HG03045 (cell line): ENCODE data around the gene MN1.

Source experiments
- ATAC-seq: cut with Tn5 transposase; IDR thresholded peaks from one replicate; pipeline ENCODE4 v1.9.1; 2021; ENCODE audit warnings: mild to moderate bottlenecking, moderate library complexity; ENCODE audit not compliant: unreplicated experiment

MN1 gene

DNA sequence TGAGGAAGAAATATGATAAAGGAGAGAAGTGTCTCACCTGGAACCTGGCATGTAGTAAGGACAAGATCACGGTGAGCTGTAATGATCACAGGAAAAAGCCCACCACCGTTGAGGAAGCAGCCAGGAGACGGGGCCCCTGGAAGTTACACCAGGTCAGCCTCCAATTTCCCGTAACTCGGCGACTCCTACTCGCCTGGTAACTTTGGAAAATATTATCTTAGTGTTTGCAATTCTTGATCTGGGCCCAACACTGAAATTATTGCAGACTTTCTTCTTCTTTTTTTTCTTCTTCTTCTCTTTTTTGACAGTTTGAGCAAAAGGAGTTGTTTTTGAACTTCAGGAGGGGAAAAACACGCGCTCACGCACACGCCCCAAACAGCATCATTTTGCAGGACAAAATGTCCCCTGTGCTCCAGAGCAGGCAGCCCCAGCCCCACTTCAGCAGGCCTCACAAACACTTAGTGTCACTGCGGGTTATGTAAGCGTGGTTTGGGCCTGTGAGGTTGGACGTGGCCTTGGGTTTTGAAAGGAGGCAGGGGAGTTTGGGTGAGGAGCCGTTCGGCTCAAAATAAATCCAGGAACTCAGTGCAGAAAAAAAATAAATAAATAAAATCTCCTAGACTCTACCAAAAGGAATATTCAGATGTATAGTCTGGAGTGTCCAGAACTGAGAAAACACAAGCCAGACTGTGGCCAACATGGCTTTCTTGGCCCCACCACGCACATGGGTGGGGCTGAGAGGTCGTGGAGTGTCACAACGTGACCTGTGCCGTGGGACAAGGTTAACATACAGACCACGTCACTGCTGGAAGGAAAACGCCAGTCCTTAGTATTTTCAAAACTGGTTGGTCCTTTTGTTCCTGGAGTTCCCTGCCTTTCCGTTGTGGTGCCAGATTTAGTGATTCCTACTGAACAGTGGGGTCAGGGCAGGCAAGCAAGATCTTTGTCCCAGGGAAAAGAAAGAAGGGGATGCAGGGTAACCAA, 26.3 kb upstream of the MN1 start:
- ATAC-seq: no peak

DNA sequence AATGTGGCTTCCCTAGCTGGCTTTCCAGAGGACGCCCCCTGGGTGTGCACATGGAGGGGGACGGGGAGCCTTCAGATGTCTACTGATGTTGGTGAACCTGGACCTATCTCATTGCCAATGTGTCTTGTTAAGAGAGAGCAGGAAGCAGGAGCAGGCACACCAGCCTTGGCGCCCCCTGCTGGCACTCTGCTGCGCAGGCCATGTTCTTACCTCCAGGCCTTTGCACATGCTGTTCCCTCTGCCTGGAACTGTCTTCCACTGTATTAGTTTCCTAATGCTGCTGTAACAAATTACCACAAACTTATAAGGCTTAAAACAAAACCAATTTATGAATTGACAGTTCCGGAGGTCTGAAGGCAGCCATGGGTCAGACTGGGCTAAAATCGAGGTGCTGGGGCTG, 23.6 kb upstream of the MN1 start:
- ATAC-seq: no peak

DNA sequence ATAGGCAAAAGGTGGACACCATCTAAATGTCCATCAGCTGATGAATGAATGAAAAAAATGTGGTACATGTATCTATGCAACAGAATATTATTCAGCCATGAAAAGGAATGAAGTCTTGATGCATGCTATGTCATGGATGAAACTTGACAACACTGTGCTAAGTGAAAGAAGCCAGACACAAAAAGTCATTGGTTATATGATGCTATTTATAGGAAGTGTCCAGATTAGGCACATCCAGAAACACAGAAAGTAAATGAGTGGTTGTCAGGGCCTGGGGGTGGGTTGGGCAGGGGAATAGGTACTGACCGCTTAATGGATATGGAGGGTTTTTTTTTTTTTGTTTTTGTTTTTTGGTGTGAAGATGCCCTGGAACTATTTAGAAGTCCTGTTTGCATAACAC, 21.7 kb upstream of the MN1 start:
- ATAC-seq: no peak

DNA sequence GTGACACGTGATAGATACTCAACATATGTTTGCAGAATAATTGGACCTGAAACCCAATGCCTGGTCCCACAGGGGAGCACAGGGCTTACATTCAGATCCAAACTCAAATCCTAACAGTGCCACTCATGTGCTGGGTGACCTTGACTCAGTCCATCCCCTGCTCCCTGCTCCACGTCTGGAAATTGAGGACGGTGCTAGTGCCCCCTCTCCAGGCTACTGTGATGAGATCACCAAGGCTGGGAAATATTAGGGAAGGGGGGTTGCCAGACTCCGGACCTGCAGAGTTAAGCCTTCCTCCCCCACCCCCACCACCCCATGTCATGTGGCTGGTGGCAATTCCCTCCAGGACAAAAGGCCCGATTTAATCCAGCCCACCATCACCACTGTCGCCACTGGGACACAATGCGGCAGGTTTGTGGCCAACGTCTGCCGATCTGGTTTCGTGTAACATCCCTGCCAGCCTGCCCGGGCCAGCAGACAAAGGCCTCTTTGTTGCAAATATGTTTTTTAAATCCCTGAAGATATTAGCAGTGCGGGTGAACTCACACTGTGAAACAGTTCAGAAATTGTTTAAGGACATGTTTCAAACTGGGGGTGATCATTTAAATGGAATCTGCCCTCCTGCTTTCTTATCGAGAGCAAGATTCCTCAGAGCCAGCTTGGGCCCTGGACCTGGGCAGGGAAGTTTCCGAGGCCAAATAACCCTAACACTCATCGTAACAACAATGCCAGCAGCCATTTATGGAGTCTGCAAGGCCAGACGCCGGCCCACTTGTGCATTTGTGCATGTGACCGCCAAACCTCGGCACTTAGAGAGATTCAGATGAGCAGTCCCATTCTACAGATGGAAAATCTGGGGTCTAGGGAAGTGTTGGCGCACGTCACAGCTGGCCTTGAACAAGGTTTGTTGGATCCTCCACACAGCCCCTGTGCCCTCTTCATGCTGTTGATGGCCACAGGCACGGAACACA, 19.6 kb upstream of the MN1 start:
- ATAC-seq: no peak

DNA sequence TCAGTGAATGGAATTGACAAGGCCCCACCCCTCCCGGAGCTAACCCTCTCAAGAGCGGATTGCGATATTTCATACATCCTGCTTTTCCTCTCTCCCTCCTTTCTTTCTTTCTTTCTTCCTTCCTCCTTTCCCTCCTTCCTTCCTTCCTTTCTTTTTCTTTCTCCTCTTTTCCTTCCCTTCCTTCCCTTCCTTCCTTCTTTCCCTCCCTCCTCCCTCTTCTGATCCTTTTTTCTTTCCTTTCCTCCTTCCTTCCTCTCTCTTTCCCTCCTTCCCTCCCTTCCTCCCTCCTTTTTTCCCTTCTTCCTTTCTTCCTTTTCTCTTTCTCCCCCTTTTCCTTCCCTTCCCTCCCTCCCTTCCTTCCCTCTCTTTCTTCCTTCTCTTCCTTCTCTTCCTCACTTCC, 15.0 kb upstream of the MN1 start:
- ATAC-seq: no peak

DNA sequence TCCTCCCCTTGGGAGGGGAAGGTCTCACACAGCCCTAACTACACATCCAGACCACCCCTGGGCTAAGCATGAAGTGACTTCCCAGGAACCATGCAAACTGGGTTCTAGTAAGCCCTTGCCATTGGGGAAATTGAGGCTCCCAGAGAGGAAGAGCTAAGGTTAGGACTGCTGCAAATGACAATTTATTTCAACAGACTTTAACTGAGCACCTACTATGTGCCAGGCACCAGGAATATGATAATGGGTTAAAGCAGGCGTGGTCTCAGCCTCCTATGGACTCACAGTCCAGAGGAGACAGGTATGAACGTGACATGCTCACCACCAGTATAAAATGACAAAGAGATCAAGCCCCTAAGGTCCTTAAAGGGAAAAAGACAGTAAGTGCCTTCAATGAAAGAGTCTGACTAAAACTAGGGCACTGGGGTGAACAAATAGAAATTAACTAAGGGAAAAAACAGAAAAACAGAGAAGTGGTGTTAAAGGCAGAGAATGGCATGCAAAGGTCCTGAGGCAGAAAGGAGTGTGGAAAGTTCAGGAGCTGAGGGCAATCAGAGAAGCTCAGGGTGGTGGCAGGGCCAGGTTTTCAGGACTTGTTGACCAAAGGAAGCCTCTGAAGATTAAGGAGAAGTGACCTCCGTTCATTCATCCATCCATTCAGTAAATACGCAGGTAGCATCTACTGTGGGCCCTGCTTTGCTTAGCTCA, 14.4 kb upstream of the MN1 start:
- ATAC-seq: no peak

DNA sequence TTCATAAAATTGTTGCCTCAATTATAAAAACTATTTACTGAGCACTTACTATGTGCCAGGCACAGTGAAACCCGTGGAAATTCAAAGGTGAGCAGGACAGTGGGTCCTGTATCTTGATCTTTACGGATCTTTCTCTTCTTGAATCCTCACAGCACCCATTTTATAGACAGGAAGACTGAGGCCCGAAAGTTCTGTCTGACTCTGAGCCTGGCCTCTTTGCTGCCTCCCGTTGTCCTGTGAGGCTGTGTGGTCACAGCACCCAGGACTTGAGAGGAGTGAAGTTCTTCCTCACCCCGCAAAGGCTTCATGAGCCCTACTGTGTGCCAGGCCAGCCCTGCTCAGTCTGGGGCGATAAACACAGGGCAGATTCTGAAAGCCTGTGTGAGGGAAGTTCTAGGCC, 13.4 kb upstream of the MN1 start:
- no peak for ATAC-seq

DNA sequence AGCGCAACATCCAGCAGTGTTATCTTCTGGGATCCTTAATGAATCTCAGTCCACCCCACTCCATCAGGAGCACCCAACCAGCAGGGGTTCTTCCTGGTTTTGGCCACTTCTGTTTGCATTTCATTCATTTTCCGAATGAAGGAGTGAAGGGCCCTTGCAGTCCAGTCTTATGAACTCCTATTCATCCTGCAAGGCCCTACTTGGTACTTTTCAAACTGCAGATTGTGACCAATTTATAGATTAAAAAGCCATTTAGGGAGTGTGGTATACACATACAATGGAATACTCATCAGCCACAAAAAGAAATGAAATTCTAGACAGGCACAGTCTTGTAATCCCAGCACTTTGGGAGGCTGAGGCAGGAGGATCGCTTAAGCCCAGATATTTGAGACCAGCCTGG, 10.2 kb upstream of the MN1 start:
- no peak for ATAC-seq

DNA sequence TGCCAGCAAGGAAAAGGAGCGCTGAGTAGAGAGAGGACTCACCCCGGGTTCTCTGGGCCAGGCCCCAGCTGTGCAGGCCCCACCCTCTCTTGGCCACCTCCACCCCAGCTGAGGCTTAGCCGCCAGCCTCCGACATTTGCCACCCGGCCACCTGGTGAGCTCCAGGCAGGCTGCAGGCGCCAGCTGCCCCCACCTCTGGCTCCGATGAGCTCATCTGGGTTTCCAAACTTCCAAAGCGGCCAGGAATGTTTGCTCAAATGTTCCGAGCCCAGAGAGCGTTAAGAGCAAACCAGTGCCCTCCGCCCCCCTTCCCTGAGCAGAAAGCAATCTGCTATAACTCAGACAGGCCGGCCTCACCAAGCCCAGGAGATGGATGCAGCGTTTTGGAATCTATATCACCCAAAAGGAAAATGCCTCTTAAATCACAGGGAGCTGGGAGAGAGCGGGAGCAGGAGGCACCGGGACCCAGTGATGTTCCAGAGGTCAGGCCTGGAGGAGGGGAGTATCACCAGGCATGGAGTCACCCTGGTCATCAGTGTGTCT, 9.1 kb upstream of the MN1 start:
- ATAC-seq: no peak

DNA sequence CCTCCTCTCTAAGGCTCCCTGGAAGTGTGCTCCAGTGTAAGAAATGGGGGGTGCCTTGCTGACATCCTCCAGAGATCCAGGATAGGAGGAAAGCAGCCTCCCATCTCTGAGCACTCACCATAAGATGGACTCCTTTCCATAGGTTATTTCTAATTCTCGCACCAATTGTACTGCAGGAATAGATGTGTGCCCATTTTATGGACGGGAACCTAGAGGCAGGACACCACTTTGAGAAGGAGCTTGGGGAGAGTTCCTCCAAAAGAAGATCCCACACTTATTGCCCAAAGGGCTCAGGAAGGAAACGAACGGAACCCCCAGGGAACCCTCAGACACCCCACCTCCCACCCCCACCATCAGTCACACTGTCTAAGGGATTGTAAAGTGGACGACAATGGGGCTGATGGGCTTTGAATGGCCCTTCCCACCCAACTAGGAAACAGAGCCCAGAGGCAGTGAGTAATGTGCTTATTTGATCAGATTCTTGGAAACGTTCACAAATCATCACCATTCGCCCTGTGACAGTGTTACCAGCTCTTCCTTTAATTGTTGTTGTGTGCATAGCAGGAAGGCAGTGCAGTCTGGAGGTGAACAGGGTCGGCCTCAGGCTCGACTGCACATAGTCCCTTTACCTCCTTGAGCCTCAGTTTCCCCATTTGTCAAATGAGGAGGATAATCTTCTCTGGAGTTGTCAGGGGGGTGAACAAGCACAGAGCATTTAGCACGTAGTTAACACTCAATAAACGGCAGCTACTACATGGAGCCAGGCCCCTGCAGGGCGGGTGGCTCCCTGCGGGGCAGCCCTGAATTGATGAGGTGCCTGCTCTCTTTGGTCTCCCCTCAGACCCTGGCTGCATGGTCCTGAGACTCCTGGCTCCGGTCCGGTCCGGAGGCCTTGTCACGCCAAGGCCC, 8.4 kb upstream of the MN1 start:
- no peak for ATAC-seq

DNA sequence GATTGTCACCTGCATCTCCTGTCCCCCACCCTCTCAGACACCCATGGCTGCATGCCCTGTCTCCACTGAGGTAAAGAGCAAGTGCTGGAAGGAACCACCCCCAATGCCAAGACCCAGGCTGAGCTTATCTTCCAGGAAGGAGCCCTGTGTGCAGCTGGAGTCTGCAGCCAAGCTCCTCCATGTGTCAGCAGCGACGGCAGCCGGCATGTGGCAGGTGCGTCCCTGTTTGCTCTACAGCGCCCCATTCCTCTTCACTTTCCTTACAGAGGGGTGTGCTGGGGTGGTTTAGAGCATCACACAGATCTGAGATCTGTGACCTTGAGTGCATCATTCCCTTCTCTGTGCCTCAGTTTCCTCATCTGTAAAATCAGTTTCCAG, 7.7 kb upstream of the MN1 start:
- no peak for ATAC-seq

DNA sequence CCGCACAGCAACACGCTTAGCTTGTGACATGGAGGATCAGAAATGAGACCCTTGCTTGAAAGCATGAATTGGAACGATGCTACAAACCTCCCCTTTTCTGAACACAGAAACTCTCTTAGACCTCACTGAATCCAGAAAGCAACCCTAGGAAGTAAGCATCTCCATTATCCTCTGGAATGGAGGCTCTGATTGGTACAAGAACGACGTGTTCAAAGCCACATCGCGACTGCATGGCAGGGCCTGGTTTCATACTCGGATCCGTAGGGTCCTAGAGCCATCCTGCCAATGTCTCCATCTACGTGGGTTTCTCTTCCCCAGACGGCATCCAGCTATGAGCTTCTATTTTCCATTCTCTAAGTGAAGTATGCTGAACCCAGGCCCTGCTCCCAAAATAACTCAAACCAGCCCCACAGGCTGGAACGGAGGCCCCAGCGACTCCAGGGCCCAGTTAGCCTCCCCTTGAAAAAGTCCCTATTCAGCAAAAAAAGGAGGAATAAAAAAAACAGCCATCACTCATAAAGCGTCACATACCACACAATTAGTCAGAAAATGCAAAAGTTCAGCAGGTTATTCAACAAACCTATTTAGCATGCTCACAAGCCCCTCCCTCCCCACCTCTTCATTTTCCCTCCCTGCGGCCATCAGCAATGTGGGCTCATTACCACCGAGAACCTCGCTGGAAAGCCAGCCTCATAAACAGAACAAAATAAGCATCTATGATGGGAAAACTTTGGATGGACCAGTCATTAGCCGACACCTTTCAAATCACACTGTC, 7.1 kb upstream of the MN1 start:
- ATAC-seq: no peak

DNA sequence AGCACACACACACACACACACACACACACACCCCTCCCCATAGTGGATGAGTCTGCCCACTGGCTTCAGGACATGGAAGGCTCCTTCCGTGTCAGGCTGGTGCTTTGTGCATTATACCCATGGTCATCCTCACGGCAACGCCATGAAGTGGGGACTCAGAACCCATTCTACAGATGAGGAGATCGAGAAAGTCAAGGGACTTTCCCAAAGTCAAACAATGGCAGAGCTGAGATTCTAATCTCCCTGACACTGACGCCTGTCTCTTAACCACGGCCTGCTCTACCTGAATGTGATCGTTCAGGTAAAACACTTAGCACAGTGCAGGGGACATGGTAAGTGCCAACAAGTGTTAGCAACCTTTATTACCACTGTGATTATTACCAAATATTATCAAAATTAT, 4.3 kb upstream of the MN1 start:
- ATAC-seq: no peak

DNA sequence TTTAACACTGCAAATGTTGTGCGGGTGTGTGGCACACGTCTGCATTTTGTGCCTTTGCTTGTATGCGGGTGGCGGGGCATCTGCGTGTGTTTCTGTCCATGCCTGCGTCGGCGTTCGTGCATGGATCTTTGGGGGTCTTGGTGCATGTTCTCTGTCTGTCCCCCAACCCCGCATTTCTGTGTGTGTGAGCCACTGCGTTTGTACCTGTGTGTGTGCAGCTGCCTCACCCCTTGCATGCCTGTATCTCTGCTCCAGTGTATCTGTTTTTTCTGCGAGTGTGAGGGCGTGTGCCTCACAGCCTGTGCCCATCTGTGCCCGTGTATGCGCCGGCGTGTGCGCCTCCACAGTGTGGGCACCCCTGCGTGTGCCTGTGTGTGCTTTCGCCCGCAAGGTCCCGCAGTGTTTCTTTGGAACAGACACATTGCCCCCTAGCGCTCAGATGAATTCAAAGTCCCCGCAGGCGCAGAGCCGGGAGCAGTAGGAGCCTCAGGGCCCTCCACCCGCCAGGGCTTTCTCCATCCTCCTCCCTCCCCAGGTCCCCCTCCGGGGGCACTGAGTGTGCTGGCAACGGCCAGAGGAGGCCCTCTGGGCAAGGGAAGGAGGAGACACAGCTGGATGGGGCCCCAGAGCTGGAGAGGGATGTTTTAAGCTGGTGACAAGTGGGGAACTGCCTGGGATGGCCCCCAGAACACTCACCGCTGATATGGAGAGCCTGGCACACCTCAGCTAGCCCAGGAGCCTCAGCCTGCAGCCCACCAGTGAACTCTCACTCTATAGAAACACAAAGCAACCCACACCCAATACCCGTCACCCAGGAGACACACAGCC, 3.1 kb upstream of the MN1 start:
- ATAC-seq: no peak

DNA sequence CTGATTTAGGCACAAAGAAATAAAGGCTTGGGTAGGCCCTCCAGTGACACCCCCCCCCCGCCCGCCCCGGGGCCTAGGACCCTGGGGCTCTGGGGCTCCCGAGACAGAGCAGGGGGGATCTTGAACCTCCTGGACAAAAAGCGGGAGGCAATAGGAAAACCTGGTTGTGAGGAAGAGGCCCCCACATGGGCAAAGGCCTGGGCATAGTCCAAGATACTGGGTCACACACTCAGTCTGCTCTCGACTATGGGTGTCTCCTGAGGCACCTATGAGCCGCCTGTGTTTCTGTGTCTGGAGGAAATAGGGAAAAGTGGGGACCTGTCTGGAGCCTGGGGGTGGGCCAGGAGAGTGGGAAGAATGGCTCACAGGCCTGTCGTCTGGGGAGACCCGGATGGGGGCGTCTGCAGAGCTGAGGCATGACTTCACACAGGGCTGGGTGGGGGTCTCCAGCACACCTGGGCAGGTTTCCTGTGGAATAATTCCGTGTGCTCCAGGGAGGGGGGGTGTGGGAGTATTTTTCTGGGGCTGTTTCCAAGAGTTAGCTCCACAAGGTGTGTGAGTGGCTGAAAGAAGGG, 2.4 kb upstream of the MN1 start:
- ATAC-seq: no peak

DNA sequence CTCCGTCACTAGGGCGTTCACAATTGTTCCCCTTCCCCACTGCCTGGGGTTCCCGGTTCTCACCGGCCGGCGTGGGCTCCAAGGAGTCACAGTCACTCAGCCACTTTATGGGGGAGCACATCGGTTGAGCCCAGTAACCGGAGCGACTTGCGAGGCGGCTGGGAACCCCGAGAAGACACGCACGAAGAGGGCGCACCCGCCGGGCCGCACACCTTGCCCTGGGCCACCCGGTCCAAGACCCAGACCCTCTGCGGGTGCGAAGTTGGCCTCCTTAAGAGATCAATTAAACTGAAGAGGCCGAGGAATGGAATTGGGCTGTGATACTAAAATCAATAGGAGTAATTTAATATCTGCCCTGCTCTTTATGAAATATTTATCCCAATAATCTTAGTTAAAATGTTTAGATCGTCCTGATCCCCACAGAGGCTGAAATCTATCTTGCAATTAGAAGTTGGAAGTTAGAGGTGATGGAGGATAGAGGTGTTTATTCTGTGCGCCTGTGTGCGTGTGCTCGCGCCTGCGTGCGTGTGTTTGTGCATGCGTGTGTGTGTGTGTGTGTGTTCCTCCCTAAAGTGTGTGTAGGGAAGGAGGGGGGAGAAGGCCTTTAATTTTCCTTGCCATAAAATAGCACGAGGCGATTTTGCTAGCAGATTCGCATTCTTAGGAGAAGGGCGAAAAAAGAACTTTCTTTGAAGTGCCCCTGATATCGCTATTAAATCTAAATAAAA, 954 bp upstream of the MN1 start:
- no peak for ATAC-seq

DNA sequence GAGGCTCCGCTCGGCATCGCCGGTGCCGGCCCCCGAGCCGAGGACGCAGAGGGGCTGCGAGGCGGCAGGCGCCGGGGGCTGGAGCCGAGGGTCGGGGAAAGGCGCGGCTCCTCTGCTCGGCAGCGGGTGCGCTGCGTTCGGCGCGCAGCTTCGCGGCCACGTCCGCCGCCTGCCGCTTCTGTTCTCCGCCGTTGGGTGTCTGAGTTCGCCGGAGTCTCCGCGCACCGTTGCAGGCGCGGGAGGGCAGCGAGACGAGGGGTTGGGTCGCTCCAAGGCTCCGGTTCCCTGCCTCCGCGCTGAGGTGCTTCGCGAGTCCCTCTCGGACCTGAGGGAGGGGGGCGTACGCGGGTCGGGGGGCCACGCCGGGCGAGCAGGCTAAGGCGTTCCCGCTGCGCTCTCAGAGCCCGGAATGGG, 347 bp downstream of the MN1 start:
- ATAC-seq: no peak
